ENCODE data around the gene CBR3.
"Not testable (repeated sequence)": the region's sequence is repeated elsewhere in the genome, so short reads cannot be mapped to it uniquely, and the experiment has no call there.

CBR3 gene

DNA sequence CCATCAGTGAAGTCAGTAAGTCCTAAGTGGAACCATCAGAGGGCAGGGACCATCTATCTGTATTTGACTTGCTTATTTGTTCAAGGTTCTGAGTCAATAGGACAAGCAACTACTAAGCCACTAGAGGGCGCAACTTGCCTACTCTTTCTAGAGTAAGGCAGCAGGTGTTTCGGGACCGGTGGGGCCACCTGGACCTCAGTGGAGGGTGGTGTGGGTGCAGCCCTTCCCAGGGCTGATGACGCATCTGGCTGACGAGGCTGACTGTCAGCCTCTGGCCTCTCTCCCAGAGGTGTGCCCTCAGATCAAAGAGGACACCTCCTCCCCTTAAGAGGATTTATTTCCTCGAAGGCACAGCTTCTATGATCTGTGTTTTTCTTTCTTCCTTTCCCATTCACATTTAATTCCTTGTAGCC is 6.6 kb downstream of the CBR3 start:
- H3K4me3 ChIP-seq (ENCODE audit: low read depth, low read length) = no peak overlapping the region

GRCh38 chr21:36144233-36144632 is 9.4 kb downstream of the CBR3 start:
- H3K4me3 ChIP-seq (ENCODE audit: low read depth, low read length); DNase-seq (ENCODE audit: low read depth): not testable (repeated sequence)

More for the DNA sequence above, 6.6 kb downstream of the CBR3 start:
- TF ChIP-seq, protein P1, sequence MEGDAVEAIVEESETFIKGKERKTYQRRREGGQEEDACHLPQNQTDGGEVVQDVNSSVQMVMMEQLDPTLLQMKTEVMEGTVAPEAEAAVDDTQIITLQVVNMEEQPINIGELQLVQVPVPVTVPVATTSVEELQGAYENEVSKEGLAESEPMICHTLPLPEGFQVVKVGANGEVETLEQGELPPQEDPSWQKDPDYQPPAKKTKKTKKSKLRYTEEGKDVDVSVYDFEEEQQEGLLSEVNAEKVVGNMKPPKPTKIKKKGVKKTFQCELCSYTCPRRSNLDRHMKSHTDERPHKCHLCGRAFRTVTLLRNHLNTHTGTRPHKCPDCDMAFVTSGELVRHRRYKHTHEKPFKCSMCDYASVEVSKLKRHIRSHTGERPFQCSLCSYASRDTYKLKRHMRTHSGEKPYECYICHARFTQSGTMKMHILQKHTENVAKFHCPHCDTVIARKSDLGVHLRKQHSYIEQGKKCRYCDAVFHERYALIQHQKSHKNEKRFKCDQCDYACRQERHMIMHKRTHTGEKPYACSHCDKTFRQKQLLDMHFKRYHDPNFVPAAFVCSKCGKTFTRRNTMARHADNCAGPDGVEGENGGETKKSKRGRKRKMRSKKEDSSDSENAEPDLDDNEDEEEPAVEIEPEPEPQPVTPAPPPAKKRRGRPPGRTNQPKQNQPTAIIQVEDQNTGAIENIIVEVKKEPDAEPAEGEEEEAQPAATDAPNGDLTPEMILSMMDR (IDR thresholded peaks at IDR 0.05; ENCODE audit: insufficient read depth, low read depth, low read length, missing control alignments) = peak; percentile 85
- DNase-seq (ENCODE audit: low read depth) = peak; percentile 93

DNA sequence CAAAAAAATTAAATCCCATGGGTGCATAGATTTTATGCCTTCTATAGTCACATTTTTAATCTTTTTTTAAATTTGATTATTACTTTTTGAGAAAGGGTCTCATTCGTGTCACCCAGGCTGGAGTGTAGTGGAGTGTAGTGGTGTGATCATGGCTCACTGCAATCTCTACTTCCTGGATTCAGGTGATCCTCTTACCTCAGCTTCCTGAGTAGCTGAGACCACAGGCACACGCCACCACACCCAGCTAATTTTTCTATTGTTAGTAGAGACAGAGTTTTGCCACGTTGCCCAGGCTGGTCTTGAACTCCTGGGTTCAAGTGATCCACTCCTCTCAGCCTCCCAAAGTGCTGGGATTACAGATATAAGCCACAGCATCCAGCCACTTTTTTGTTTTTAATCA is 10.4 kb downstream of the CBR3 start:
- TF ChIP-seq, protein P1 (IDR thresholded peaks at IDR 0.05; ENCODE audit: insufficient read depth, low read depth, low read length, missing control alignments) = no peak
- no peak for DNase-seq (ENCODE audit: low read depth)
- no peak overlapping the region for H3K4me3 ChIP-seq (ENCODE audit: low read depth, low read length)

DNA sequence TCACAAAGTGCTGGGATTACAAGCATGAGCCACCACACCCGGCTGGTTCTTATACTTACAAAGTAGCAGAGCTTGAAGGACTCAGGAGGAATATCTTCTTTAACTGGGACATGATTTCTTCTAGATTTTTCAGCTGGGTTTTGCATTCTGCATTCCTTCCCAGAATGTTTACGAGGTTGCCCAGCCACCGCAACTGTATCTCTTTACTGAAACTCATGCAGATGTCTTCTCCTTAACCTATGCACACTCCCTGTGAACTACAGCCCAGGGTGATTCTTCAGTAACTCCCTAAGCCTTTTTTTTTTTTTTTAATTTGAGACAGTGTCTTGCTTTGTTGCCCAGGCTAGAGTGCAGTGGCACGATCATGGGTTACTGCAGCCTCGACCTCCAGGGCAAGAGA is 13.0 kb downstream of the CBR3 start:
- TF ChIP-seq, protein P1 (IDR thresholded peaks at IDR 0.05; ENCODE audit: insufficient read depth, low read depth, low read length, missing control alignments) = no peak
- no peak overlapping the region for H3K4me3 ChIP-seq (ENCODE audit: low read depth, low read length)
- no peak for DNase-seq (ENCODE audit: low read depth)

GRCh38 chr21:36148886-36149285 is 14.0 kb downstream of the CBR3 start:
- H3K4me3 ChIP-seq (ENCODE audit: low read depth, low read length) = no peak overlapping the region
- TF ChIP-seq, protein P1 (IDR thresholded peaks at IDR 0.05; ENCODE audit: insufficient read depth, low read depth, low read length, missing control alignments) = no peak

GRCh38 chr21:36149788-36150711 is 15.2 kb downstream of the CBR3 start:
- TF ChIP-seq, protein P1 (IDR thresholded peaks at IDR 0.05; ENCODE audit: insufficient read depth, low read depth, low read length, missing control alignments) = no peak
- no peak overlapping the region for H3K4me3 ChIP-seq (ENCODE audit: low read depth, low read length)
- DNase-seq (ENCODE audit: low read depth) = peak; percentile 60

More at GRCh38 chr21:36148886-36149285, 14.0 kb downstream of the CBR3 start:
- DNase-seq (ENCODE audit: low read depth) = no peak

DNA sequence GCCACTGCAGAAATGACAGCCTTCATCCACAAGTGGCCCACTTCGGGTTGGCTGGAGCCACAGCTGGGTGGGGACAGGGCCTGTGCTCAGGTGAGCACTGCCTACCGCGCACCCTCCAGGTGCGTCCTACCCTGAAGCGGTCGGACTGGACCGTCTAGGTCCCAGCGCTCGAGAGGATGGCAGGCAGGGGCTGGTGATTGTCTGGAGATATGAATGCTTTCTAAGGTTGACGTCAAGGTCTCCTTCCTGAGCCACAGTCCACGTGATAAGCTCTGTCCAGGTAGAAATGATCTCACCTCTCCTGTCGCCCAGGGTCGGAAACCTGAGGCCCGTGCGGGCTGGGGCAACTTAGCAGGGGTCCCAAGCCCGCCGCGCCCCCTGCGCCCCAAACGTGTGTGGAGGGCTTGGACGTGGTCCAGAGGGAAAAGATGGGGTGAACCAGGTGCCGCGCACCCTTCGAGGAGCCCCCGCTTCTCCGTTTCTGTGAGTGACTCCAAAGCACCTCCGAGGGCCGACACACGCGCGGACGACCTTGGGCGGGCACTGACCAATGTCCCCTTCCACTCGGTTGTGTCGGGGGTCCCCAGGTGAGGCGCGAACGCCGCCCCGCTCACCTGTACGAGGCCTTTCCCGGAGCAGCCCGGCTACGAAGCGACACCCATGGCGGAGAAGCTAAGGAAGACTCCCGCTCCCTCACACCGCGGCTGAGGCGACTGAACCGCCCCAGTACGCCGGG is 20.9 kb downstream of the CBR3 start:
- DNase-seq (ENCODE audit: low read depth) = peak; percentile 11
- TF ChIP-seq, protein P1 (IDR thresholded peaks at IDR 0.05; ENCODE audit: insufficient read depth, low read depth, low read length, missing control alignments) = no peak

More for the DNA sequence above, 20.9 kb downstream of the CBR3 start:
- peak overlapping the region; percentile 62 for H3K4me3 ChIP-seq (ENCODE audit: low read depth, low read length)

Measured in GM12865 (cell line).